ENCODE measurements around the gene CFD.

DNA sequence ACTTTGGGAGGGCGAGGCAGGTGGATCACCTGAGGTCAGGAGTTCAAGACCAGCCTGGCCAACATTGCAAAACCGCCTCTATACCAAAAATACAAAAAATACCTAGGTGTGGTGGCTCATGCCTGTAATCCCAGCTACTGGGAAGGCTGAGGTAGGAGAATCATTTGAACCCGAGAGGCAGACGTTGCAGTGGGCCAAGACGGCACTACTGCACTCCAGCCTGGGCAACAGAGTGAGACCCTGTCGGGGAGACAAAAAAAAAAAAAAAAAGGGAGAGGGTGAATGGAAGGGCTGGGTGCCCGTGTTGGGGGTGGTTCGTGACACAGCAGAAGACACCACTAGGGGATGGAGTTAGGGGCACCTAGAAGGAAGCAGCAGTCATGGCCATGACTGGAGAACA is 10.8 kb downstream of the CFD start:
- TF ChIP-seq POLR2A (IDR thresholded peaks at IDR 0.05) = no peak
- TF ChIP-seq, protein P1, sequence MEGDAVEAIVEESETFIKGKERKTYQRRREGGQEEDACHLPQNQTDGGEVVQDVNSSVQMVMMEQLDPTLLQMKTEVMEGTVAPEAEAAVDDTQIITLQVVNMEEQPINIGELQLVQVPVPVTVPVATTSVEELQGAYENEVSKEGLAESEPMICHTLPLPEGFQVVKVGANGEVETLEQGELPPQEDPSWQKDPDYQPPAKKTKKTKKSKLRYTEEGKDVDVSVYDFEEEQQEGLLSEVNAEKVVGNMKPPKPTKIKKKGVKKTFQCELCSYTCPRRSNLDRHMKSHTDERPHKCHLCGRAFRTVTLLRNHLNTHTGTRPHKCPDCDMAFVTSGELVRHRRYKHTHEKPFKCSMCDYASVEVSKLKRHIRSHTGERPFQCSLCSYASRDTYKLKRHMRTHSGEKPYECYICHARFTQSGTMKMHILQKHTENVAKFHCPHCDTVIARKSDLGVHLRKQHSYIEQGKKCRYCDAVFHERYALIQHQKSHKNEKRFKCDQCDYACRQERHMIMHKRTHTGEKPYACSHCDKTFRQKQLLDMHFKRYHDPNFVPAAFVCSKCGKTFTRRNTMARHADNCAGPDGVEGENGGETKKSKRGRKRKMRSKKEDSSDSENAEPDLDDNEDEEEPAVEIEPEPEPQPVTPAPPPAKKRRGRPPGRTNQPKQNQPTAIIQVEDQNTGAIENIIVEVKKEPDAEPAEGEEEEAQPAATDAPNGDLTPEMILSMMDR (IDR thresholded peaks at IDR 0.05) = no peak
